NT2/D1 (cell line): ENCODE data around the gene FMN1.

Experiments
- DNase-seq: peaks from one replicate; pipeline ENCODE4 v3.0.0-alpha.2; 2011; ENCODE audit warnings: low read depth, low spot score
- H3K27me3 ChIP-seq: 2 replicates; pipeline ENCODE4 v1.6.0; 2011; ENCODE audit warnings: mild to moderate bottlenecking; ENCODE audit not compliant: insufficient read length, insufficient read depth
- H3K36me3 ChIP-seq: 2 replicates; pipeline ENCODE4 v1.6.1; 2011; ENCODE audit warnings: mild to moderate bottlenecking, low read length, mixed read lengths; ENCODE audit not compliant: insufficient read depth, insufficient read length
- H3K4me1 ChIP-seq: 2 replicates; pipeline ENCODE4 v1.5.1; 2011; ENCODE audit not compliant: insufficient read depth, insufficient read length
- H3K4me3 ChIP-seq: 2 replicates; pipeline ENCODE4 v1.5.1; 2011; ENCODE audit warnings: low read depth; ENCODE audit not compliant: insufficient read length
- H3K9ac ChIP-seq: 2 replicates; pipeline ENCODE4 v1.6.0; 2011; ENCODE audit warnings: low read depth; ENCODE audit not compliant: insufficient read length
- H3K9me3 ChIP-seq: 2 replicates; pipeline ENCODE4 v1.5.1; 2011; ENCODE audit warnings: mild to moderate bottlenecking, low read length; ENCODE audit not compliant: insufficient read depth
- SUZ12 ChIP-seq: IDR thresholded peaks from 2 replicates; pipeline ENCODE4 v1.6.1; 2011; ENCODE audit not compliant: insufficient read length, insufficient read depth; ENCODE audit errors: extremely low read depth
- YY1 ChIP-seq: IDR thresholded peaks from 2 replicates; pipeline ENCODE4 v1.6.1; 2011; ENCODE audit not compliant: insufficient read length, insufficient read depth
- ZNF274 ChIP-seq: IDR thresholded peaks from 2 replicates; pipeline ENCODE4 v1.6.1; 2011; ENCODE audit warnings: mild to moderate bottlenecking, low read depth, low read length

The FMN1 gene

GRCh38 chr15:33046329-33046728 is 148.2 kb downstream of the FMN1 start:
- Histone ChIP-seq H3K27me3 (no peaks in the 10 kb centered on the region), H3K4me1 (no peaks in the 10 kb centered on the region), H3K9ac (no peak overlapping the region), H3K4me3 (no peak overlapping the region), H3K9me3 (peaks cover 60% of the 10 kb centered on the region), H3K36me3 (no peaks in the 10 kb centered on the region)
- TF ChIP-seq ZNF274 = no peak
- TF ChIP-seq SUZ12 = no peak
- TF ChIP-seq YY1 = no peak
- DNase-seq = no peak

- no peak for DNase-seq
- H3K9me3 ChIP-seq = peaks cover 50% of the 10 kb centered on the region
- H3K4me1 ChIP-seq = no peaks in the 10 kb centered on the region
- no peaks in the 10 kb centered on the region for H3K36me3 ChIP-seq
- no peak overlapping the region for H3K4me3 ChIP-seq
- TF ChIP-seq YY1 (no peak), ZNF274 (no peak), SUZ12 (no peak)
- no peak overlapping the region for H3K9ac ChIP-seq
- no peaks in the 10 kb centered on the region for H3K27me3 ChIP-seq
Observed at GRCh38 chr15:33045066-33045810, 149.3 kb downstream of the FMN1 start.

GRCh38 chr15:33044598-33044997 is 149.9 kb downstream of the FMN1 start:
- no peaks in the 10 kb centered on the region for H3K27me3 ChIP-seq
- TF ChIP-seq ZNF274 = no peak
- TF ChIP-seq SUZ12 = no peak
- DNase-seq = no peak
- no peaks in the 10 kb centered on the region for H3K4me1 ChIP-seq
- peaks cover 44% of the 10 kb centered on the region for H3K9me3 ChIP-seq
- no peak overlapping the region for H3K4me3 ChIP-seq
- H3K36me3 ChIP-seq = no peaks in the 10 kb centered on the region
- H3K9ac ChIP-seq = no peak overlapping the region

DNA sequence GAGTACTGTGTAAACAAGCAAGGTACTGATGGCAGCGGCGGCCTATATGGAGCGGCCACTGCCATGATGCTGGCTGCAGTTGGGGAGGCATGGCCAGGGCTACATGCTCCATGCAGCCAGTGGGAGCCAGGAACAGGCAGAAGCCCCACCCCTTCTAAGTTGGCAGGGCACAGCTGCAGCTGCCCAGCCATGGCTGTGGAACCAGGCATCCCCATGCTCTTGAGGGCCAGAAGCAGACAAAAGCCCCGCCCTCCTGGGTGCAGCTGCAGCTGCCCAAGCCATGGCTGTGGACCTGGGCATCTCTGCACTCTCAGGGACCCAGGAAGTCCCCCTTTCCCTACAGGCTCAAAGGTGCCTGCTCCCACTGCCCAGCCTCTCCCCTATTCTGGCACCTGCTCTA is 150.9 kb downstream of the FMN1 start:
- peaks cover 34% of the 10 kb centered on the region for H3K9me3 ChIP-seq
- no peak overlapping the region for H3K4me3 ChIP-seq
- H3K36me3 ChIP-seq = no peaks in the 10 kb centered on the region
- H3K4me1 ChIP-seq = no peaks in the 10 kb centered on the region
- H3K9ac ChIP-seq = no peak overlapping the region
- no peaks in the 10 kb centered on the region for H3K27me3 ChIP-seq
- no peak for TF ChIP-seq ZNF274
- no peak for TF ChIP-seq SUZ12
- TF ChIP-seq YY1 = no peak
- DNase-seq = no peak

DNA sequence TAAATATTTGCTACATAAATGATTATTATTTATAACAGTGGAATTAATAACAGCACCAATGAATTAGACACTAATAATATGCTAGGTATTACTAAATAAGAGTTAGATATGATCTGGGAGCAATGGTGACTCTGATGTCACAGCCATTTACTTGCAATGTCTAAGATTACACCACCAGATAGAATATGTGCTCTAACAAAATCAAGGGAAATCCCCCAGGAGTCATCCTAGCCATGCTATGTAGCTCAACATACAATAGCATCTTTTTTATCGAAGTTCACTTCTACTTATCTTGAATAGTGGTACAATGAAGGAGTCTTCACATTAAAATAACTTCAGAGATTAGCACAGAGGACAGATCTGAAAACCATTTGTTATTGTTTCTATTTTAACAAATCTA is 154.0 kb downstream of the FMN1 start:
- DNase-seq = no peak
- Histone ChIP-seq H3K27me3 (no peaks in the 10 kb centered on the region), H3K9ac (no peak overlapping the region), H3K4me1 (no peaks in the 10 kb centered on the region), H3K36me3 (no peaks in the 10 kb centered on the region), H3K4me3 (no peak overlapping the region), H3K9me3 (peaks cover 15% of the 10 kb centered on the region; the same call in 1 of the 2 replicates)
- TF ChIP-seq SUZ12 = no peak
- no peak for TF ChIP-seq YY1
- TF ChIP-seq ZNF274 = no peak

DNA sequence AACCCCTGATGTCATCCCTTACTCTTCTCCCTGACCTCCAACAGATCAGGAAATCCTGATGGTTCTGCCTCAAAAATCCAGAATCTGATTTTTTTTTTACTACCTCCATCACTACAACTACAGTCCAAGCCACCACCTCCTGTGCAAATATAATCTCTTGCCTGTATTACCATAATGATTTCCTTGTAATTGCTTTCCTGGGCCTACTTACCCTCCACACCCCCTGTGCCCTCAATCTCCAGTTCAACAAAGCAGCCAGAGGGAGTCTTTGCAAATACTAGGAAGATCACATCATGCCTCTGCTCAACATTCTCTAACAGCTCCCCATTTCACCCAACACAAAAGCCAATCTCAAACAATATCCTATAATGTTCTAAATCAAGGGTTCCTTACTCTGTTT is 159.9 kb downstream of the FMN1 start:
- TF ChIP-seq SUZ12 (no peak), ZNF274 (no peak), YY1 (no peak)
- DNase-seq = no peak
- Histone ChIP-seq H3K9ac (no peak overlapping the region), H3K36me3 (no peaks in the 10 kb centered on the region), H3K27me3 (no peaks in the 10 kb centered on the region), H3K9me3 (no peaks in the 10 kb centered on the region), H3K4me3 (no peak overlapping the region), H3K4me1 (no peaks in the 10 kb centered on the region)

- DNase-seq = no peak
- TF ChIP-seq ZNF274 (no peak), SUZ12 (no peak), YY1 (no peak)
- Histone ChIP-seq H3K36me3 (no peaks in the 10 kb centered on the region), H3K4me3 (no peak overlapping the region), H3K4me1 (no peaks in the 10 kb centered on the region), H3K9ac (no peak overlapping the region), H3K27me3 (no peaks in the 10 kb centered on the region), H3K9me3 (no peaks in the 10 kb centered on the region)
Observed at GRCh38 chr15:33032053-33032452, 162.5 kb downstream of the FMN1 start.

GRCh38 chr15:33031324-33031821 is 163.1 kb downstream of the FMN1 start:
- TF ChIP-seq SUZ12 = no peak
- TF ChIP-seq YY1 = no peak
- TF ChIP-seq ZNF274 = no peak
- DNase-seq = no peak
- H3K4me1 ChIP-seq = no peaks in the 10 kb centered on the region

More at GRCh38 chr15:33031324-33031821, 163.1 kb downstream of the FMN1 start:
- Histone ChIP-seq H3K36me3 (no peaks in the 10 kb centered on the region), H3K4me3 (no peak overlapping the region), H3K9me3 (no peaks in the 10 kb centered on the region), H3K9ac (no peak overlapping the region), H3K27me3 (no peaks in the 10 kb centered on the region)
